ENCODE data around the gene STAB1.
A peak's percentile ranks its signal among the peaks of the same experiment; 100 is the strongest.

Gene STAB1

DNA sequence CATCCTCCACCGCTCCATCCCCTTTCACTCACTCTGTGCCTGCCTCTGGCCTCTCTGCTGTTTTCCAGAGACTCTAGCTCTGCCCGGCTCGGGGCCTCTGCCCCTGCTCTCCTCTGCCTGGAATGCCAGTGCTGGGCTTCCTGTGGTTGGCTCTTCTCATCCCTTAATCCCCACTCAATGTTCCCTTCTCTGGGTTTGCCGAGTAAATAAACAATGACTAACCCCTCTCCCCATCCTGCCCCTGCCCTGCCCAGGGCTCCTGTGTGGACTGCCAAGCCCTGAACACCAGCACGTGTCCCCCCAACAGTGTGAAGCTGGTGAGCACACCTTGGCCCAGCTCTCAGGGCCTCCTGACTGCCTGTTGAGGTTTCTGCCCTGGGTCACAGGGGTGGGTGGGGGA lies 12.2 kb downstream of the STAB1 start:
- DNase-seq, result no peak

GRCh38 chr3:52509753-52510328 lies 14.7 kb downstream of the STAB1 start:
- DNase-seq, result no peak

GRCh38 chr3:52511509-52511908 lies 16.4 kb downstream of the STAB1 start:
- no peak for DNase-seq

DNA sequence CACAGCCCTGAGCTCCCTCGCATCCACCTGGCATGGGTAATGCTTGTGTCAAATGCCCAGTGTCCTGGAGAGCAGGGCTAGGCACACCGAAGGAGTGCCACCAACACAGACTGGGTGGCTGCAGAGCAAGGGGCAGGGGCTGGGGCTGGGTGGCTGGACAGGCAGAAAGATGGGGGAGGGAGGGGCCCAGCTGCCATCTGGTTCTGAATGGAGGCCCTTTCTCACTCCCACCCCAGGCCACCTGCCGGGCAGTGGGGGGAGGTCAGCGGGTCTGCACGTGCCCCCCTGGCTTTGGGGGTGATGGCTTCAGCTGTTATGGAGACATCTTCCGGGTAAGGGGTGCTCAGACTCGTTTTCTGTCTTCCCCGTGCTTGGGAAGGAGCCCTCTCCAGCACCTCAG lies 17.0 kb downstream of the STAB1 start:
- no peak for DNase-seq

DNA sequence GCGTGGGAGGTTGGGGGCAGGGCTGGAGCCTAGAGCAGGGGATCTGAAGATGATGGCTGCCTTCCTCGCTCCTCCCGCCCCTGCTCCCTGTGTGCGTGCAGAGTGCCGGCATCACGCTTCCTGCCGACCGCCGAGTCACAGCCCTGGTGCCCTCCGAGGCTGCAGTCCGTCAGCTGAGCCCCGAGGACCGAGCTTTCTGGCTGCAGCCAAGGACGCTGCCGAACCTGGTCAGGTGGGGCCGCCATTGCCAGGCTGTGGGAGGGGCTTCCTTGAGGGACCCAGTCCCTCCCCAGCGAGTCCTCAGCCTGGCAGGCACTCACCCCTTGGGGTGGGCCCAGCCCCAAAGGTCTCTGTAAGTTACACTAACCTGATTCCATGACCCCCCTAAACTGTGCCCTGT lies 17.6 kb downstream of the STAB1 start:
- DNase-seq, result no peak

GRCh38 chr3:52513281-52513680 lies 18.1 kb downstream of the STAB1 start:
- no peak for DNase-seq

DNA sequence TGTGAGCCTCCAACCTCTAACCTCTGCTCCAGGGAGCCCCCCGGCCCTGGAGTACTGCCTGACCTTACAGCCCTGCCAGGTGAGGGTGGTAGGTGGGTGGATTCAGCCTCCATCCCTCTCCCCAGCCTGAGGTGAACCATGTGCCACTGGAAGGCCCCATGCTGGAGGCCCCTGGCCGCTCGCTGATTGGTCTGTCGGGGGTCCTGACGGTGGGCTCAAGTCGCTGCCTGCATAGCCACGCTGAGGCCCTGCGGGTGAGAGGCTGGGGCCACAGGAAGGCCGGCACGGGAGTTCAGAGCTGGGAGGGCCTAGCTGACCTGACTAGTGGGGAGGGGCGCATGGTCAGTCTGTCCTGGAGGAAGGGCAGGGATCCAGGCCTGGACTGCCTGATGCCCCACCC lies 19.4 kb downstream of the STAB1 start:
- no peak for DNase-seq

DNA sequence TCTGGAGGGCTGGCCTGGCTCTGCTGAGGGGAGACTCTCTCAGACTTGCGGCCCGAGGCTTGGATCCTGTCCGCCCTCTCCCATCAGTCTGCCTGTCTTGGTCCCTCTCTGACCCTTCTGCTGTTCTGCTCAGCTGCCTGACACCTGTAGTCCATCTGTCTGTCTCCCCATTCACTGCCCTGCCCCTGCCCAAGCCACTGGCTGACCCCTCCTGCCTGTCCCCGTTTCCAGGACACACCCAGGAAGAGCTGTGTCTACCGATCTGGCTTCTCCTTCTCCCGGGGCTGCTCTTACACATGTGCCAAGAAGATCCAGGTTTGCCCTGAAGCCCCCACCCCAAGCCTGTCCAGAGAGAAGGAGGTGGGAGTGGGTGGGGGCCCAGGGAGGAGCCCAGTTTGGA lies 20.1 kb downstream of the STAB1 start:
- DNase-seq, result no peak

DNA sequence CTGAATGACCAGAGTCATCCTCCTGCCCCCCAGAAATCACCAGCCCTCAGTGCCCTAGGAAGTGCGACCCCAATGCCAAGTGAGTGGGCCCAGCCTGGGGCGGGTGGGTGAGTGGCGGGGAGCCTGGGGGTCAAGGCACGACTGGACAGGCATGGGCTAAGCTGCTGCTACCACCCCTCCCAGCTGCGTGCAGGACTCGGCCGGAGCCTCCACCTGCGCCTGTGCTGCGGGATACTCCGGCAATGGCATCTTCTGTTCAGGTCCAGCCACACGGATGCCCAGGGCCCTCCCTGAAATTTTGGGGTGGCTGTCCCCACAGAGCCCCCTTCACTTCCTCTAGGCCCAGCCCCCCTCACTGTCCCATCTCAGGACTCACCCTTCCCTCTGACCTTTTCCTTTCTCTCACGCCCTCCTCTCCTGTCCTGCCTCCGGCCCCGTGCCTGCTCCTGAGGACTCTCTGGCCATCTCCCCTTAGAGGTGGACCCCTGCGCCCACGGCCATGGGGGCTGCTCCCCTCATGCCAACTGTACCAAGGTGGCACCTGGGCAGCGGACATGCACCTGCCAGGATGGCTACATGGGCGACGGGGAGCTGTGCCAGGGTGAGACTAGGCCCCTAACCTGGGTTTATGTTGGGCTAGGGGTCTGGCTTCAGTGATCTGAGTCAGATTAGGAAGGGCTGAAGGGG lies 21.5 kb downstream of the STAB1 start:
- DNase-seq, result no peak

DNA sequence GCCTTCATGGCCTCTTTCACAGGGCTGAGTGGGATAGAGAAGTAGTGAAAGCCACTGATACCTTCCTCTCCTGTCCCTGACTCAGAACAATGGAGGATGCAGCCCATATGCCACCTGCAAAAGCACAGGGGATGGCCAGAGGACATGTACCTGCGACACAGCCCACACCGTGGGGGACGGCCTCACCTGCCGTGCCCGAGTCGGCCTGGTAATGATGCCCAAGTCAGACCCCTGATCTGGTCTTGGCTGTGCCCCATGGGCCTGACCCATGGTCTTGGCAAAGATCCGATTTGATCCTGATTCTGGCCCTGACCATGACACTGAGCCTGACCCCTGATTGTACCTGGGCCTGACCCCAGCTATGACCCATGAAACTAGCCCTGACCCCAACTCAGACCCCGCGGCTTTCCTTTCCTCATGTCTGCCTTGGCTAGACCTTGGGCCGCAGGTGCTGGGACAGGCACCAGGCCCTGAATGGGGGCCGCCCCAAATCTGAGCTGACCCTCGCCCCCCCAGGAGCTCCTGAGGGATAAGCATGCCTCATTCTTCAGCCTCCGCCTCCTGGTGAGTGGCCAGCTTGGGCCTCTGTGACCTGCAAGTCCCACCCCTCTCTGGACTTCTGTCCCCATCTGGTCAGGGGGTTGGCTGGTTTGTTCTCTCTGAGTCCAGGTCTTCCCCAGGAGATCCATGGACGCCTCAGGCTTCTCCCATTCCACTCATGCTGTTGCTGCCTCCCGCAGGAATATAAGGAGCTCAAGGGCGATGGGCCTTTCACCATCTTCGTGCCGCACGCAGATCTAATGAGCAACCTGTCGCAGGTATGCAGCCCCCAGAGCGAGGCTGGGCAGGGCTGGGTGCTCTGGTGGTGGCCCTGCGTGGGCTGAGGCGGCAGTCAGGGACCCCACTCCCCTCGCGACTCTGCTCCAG lies 22.9 kb downstream of the STAB1 start:
- no peak for DNase-seq

- peak in 1 of 3 donors; percentile 36 for DNase-seq
Measured at GRCh38 chr3:52518723-52519444, 23.7 kb downstream of the STAB1 start.

DNA sequence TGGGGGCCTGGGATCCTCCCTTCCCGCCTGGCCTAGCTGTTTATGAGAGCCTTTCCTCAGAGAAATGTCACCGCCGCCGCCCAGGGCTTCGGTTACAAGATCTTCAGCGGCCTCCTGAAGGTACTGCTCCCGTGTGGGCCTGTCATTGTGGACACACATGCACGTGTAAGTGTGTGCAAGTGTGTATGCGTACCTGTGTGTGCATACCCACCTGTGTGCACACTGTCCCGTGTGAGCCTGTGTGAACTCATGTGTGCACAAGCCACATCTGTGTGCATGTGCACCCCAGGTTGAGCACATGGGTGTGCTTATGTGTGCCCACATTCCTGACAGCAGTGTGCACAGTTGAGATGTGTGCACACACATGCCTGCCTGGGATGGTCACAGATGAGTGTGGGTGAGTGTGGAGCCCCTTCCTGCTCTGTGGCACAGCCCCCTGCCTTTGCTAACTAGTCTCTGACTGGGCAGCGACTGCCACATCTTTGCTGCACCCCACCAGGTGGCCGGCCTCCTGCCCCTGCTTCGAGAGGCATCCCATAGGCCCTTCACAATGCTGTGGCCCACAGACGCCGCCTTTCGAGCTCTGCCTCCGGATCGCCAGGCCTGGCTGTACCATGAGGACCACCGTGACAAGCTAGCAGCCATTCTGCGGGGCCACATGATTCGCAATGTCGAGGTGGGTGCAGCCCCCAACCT lies 24.5 kb downstream of the STAB1 start:
- no peak for DNase-seq

GRCh38 chr3:52520141-52520667 lies 25.1 kb downstream of the STAB1 start:
- no peak for DNase-seq

DNA sequence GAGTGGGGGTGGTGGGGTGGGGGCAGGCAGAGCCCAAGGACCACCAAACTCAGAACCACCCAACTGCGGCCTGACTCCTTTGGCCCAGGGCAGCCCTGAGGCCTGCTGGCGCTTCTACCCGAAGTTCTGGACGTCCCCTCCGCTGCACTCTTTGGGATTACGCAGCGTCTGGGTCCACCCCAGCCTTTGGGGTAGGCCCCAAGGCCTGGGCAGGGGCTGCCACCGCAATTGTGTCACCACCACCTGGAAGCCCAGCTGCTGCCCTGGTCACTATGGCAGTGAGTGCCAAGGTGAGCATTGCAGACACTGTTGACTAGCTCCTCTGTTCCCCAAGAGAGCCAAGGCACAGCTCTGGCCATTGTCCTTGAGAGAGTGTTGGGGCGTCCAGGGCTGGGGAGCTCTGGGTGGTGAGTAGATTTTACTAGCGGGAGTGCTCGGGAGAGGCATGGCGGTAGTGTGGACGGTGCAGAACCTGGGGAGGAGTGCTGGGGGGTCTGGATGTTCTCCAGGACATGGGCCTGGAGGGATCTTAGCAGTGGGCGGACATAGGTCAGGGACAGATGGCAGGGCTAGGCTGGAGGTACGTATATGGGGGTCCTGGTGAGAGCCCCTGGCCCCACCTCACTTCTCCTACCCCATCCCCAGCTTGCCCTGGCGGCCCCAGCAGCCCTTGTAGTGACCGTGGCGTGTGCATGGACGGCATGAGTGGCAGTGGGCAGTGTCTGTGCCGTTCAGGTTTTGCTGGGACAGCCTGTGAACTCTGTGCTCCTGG lies 25.8 kb downstream of the STAB1 start:
- no peak for DNase-seq

GRCh38 chr3:52521488-52521824 lies 26.3 kb downstream of the STAB1 start:
- DNase-seq, result no peak

DNA sequence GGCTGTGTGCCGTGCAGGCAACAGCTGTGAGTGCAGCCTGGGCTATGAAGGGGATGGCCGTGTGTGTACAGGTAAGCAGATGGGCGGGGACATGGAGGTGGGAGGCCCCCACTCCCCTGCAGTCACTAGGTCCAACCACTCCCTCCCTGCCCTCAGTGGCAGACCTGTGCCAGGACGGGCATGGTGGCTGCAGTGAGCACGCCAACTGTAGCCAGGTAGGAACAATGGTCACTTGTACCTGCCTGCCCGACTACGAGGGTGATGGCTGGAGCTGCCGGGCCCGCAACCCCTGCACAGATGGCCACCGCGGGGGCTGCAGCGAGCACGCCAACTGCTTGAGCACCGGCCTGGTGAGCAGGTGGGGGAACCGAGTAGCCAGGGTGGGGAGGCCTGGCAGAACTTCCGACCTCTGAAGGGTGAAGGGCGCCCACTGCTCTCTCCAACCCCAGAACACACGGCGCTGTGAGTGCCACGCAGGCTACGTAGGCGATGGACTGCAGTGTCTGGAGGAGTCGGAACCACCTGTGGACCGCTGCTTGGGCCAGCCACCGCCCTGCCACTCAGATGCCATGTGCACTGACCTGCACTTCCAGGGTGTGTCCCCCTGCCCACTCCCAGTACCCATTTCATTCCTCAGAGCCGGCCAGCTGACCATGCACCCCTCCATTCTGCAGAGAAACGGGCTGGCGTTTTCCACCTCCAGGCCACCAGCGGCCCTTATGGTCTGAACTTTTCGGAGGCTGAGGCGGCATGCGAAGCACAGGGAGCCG lies 26.9 kb downstream of the STAB1 start:
- DNase-seq, result no peak

GRCh38 chr3:52522651-52523251 lies 27.6 kb downstream of the STAB1 start:
- no peak for DNase-seq

GRCh38 chr3:52523386-52524257 lies 28.5 kb downstream of the STAB1 start:
- DNase-seq, result no peak

- DNase-seq, result no peak
Measured at GRCh38 chr3:52524258-52524751, 29.2 kb downstream of the STAB1 start.
